Stimulated activated CD4-positive, alpha-beta T cell treated with anti-CD3 and anti-CD28 coated beads, Interleukin-15, amount 100 ng/mL, for 24 hours (primary cell): Measurements from ENCODE around the gene THOP1.
A peak's percentile ranks its signal among the peaks of the same experiment; 100 is the strongest.
"Not testable (repeated sequence)": the region's sequence is repeated elsewhere in the genome, so short reads cannot be mapped to it uniquely, and the experiment has no call there.

Experiments
- DNase-seq: peaks from one replicate; pipeline ENCODE4 v3.0.0-alpha.2; 2020

The THOP1 gene

DNA sequence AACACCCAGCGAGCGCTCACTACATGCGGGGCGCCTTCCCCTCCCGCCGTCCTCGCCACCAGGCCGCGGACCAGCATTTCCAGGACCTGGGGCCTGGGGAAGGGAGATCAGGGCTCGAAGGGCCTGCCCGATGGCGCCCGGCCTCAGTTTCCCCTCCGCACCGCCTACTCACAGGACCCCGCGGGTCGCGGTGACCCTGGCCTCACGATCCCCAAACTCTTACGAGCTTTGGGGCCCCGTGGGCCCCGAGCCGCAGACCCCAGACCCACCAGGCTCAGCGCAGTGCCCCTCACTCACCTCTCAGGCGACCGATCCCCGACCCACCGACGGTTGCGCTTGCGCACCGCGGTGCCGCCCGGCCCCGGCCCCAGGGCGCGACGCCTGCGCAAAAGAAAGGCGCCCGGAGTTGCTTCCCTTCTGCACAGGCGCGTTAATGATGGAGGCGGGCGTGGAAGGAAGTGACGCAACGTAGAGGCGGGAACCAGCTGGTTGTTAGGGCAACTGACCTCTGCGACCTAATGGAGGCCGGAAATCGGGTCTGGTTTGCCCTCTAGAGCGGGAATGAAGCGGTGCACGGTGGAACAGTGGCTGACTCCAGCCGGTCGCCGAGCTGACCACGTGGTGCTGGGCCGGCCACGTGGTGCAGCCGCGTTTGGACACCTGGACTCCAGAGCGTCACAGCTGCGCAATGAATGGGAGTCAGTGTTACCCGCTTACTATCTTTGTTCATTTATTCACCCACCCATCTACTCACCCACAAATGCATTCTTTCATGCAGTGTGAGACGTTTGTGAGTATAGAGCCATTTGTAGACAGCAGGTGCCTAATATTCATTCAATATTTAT lies 2.1 kb upstream of the THOP1 start, which contains the start of gene SGTA:
SGTA (minus strand) TSS at position 338 of the 845 bp plus-strand sequence. CDS start 14,205 bp downstream, outside the sequence.
- DNase-seq: peak; percentile 98

DNA sequence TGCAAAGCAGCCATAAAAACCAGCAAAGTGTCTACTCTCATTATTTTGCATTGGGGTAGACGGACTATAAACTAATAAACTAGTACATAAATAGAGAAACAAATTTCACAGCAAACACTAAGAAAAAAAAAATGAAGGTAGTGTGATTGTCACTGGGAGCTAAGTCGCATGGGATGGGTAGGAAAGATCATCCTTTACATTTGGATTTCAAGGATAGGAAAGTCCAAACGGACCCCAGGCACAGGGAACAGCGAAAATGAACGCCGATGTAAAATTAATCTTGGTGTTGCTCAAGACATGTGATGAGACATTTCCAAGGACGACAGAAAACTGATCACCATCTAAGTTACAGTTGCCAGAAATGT lies 1.5 kb upstream of the THOP1 start:
- no peak for DNase-seq

DNA sequence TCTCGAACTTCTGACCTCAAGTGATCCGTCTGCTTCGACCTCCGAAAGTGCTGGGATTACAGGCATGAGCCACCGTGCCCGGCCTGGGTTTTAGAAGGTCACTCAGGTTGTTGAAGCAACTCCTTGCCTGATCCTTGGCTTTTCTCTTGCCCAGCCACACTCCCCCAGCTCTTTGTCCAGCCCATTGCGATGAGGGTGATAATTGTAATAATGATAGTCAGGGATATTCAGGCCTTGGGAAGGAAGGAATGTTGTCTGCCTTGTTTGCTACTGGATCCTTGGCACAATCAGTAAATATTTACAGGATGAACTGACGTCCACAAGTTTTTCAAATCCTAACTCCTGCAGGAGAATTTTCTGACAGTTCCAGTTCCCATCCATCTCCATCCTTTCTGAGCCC lies 1.8 kb downstream of the THOP1 start:
- no peak for DNase-seq

DNA sequence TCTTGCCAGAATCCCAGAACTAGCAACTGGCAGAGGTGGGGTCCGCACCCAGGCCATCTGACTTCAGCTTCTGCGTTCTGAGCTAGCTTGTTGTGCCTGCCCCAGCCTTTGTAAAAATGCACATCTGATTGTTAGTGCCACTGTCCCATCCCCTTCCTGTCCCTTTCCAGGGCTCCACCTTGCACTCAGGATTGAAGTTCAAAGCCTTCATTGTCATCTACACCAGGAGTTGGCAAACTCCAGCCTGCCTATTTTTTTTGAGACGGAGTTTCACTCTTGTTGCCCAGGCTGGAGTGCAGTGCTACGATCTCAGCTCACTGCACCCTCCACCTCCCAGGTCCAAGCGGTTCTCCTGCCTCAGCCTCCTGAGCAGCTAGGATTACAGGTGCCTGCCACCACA lies 2.9 kb downstream of the THOP1 start:
- no peak for DNase-seq

DNA sequence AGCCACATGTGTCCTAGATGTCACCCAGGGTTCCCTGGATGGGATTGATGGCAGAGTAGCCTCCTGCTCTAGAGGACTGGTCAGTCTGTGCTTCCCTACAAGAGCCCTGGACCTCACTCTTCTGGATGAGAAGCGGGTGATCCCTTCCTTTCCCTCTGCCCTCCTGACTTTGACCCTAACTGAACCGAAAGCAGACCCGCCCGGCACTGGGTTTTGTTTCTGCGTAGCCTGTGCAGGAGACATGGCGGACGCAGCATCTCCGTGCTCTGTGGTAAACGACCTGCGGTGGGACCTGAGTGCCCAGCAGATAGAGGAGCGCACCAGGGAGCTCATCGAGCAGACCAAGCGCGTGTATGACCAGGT lies 4.9 kb downstream of the THOP1 start:
- no peak for DNase-seq

DNA sequence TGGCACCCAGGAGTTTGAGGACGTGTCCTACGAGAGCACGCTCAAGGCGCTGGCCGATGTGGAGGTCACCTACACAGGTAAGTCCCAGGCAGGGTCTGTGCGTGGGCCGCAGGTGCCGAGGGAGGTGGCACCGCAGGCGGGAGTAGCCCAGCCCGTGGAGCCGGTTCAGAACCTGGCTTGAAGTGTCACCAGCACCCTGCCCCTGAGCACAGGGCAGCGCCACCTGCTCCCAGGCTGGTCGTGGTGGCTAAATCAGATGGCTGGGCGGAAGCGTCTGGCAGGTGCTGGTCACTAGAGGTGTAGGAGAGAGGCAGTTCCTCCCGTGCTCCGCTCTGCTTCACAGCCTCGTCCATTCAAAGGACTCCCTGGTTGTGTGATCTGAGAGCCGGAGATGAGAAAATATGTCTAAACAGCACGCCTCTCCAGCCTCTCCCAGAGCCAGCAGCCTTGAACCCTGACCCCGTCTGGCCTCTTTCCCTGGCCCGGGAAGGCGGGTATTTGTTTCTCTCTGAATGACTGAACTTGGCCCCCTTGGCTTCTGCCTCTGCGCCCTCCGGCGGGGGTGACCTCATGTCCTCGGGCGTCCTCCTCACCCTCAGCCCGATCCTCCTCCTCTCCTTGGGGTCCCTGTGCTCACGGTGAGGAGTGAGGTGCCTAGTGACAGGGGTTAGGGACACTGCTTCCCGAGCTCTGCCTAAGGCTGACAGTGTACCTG lies 5.4 kb downstream of the THOP1 start:
- no peak for DNase-seq

DNA sequence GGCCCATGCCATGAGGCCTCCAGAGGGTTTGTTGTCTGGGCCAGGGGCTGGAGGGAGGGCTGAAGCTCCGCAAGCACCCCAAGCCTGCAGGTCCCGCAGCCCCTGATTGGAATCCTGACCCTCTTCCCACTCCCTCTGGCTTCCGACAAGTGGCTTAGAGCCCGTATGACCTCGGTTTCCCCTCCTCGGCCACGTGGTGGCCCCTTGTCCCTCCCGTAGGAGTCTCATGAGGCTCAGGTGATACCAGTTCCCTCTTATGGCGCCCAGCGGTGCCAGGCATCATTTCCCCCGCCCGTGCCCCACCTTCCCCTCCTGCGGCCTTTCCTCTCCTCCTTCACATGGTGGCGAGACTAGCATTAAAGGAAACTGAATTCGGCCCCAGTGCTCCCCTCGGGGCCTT lies 6.1 kb downstream of the THOP1 start:
- no peak for DNase-seq

DNA sequence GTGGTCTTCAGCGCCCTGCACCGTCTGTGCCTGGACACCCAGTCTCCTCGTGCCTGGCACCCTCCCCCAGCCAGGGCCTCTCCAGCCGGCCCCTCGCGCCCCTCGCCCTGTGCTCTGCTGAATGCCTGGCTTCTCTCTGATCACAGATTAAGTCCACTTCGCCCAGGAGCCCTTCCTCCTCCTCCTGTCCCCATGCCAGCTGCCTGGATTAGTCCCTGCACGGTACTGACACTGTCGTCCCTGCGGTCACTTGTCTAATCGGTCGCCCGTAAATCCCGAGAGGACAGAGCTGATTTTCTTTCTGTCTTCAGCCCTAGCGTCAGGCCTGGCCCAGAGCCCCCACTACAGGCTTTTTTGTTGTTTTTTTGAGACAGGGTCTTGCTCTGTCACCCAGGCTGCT lies 6.6 kb downstream of the THOP1 start:
- no peak for DNase-seq

DNA sequence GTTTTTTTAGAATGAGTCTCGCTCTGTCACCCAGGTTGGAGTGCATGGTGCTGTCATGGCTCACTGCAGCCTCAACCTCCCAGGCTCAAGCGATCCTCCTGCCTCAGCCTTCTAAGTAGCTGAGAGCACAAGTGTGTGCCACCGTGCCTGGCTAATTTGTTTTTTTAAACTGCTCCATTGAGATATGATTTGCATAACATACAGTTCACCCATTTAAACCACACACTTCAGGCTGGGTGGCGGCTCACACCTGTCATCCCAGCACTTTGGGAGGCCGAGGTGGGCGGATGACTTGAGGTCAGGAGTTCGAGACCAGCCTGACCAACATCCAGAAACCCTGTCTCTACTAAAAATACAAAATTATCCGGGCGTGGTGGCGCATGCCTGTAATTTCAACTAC lies 7.4 kb downstream of the THOP1 start:
- not testable (repeated sequence) for DNase-seq

DNA sequence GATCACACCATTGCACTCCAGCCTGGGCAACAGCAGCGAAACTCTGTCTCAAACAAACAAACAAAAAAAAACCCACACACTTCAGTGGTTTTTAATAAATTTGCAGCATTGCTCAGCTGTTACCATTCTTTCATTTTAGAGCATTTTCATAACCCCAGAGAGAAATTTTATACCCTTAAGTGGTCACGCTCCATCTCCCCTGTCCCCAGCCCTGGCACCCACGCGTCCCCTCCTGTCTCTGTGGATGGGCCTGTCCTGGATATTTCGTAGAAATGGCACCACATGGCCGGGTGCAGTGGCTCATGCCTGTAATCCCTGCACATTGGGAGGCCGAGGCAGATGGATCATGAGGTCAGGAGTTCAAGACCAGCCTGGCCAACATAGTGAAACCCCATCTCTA lies 7.8 kb downstream of the THOP1 start:
- DNase-seq: no peak

DNA sequence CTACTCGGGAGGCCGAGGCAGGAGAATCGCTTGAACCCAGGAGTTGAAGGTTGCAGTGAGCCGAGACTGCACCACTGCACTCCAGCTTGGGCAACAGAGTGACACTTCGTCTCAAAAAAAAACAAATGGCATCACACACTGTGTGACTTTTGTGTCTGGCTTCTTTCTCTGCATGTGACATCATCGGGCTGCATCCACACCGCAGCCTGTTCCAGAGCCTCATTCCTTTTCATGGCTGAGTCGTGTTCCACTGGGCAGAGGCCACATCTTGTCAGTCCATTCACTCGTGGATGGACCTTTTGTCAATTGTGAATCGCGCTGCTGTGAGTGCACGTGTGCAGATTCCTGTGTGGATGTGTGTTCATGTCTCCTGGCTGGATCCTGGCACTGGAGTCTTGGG lies 8.3 kb downstream of the THOP1 start:
- no peak for DNase-seq

DNA sequence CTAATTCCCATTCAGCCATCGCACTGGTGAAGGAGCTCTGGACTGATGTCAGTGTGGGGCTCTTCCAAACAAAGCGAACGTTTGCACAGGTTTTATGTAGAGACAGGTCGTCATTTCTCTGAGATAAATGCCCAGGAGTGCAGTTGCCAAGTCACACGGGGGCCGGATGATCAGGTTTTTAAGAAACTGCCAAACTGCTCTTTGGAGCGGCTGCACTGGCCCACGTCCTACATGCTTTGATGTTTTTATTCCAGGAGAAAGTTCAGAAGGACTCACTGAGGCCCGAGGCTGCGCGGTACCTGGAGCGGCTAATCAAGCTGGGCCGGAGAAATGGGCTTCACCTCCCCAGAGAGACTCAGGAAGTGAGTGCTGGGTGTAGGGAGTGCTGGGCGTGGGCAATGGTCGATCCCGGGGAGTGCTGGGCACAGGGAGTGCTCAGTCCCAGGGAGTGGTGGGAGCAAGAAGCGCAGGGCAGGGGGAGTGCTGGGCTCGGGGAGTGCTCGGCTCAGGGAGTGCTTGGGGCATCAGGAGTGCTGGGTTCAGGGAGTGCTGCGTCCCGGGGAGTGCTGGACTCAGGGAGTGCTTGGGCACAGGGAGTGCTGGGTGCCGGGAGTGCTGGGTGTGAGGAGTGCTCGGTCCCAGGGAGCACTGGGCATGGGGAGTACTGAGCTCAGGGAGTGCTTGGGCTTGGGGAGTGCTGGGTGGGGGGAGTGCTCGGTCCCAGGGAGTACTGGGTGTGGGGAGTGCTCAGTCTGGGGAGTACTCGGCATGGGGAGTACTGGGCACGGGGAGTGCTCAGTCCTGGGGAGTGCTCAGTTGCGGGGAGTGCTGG lies 10.7 kb downstream of the THOP1 start:
- DNase-seq: no peak

DNA sequence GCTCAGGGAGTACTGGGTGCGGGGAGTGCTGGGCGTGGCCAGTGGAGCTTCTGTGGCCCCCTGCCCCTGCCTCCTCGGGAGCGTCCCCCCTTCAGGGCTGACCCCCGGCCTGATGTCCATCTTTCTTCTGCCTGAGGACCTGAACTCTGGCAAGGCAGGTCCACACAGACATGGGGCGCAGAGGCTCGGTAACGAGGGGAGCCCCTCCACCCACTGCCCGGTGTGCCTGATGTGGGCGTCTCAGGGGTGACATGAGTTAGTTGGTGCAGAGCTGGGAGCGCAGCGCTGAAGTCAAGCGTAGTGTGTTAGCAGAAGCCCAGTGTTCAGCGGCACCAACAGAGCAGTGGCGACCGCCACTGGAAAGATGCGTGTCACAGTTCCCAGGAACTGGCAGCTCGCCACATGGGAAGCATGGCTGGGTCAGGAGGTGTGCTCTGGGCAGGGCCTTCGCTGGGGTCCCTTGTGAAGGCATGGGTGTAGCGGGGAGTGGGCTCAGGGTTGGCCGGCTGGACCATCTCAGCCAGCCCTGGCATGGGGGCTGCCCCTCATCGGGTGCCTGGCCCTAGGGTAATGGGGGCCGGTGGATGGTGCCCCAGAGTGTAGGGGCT lies 11.5 kb downstream of the THOP1 start:
- no peak for DNase-seq

DNA sequence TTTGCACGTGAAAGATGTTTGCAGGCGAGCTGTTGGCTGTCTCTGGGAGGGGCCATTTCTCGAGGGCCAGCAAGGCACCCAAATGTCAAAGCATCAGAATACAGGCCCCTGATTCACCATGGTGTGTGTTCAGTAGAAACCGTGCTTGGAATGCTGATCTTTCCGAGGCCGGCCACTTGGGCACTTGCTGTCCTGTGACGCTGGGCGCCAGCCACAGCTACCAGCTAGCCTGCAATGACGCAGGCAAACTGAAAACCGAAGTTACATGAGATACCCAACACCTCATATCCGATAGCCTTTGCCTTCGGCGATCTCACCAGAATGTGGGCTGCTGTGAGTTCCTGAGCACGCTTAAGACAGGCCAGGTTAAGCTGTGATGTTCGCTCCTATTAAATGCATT lies 12.0 kb downstream of the THOP1 start:
- no peak for DNase-seq

DNA sequence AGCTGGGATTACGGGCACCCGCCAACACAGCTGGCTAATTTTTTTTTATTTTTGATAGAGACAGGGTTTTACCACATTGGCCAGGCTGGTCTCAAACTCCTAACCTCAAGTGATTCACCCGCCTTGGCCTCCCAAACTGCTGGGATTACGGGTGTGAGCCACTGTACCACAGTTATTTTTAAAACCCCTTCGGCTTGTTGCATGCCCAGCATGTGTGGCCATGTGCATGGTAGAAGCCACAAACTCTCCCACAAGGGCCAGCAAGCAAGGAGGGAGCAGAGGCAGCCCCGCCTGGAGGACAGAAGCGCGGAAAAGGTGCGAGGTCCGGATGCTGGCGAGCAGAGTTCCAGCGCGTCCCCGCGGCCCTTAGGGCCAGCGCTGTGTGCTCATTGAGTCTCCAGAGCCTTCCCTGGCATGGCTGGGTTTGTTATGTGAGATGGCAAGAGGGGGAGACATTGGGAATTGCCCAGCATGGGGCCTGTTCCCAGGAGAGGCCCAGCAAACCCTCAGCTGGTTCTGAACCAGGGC lies 12.9 kb downstream of the THOP1 start:
- no peak for DNase-seq

DNA sequence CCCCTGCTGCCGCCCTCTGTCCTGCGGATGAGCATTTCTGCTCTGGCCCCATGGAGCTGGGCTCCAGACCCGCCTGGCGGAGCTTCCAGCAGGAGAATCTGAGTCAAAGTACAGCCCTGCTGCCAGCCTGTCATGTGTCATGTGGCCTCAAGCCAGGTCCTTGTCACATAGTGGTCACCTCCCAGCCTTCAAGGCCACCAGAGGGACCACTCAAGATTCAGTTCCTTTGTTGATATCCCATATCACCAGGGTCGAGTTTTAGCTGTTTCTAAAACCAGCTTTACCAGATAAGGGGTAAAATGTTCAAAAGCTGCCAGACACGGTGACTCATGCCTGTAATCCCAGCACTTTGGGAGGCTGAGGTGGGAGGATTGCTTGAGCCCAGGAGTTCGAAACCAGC lies 13.4 kb downstream of the THOP1 start:
- DNase-seq: no peak

DNA sequence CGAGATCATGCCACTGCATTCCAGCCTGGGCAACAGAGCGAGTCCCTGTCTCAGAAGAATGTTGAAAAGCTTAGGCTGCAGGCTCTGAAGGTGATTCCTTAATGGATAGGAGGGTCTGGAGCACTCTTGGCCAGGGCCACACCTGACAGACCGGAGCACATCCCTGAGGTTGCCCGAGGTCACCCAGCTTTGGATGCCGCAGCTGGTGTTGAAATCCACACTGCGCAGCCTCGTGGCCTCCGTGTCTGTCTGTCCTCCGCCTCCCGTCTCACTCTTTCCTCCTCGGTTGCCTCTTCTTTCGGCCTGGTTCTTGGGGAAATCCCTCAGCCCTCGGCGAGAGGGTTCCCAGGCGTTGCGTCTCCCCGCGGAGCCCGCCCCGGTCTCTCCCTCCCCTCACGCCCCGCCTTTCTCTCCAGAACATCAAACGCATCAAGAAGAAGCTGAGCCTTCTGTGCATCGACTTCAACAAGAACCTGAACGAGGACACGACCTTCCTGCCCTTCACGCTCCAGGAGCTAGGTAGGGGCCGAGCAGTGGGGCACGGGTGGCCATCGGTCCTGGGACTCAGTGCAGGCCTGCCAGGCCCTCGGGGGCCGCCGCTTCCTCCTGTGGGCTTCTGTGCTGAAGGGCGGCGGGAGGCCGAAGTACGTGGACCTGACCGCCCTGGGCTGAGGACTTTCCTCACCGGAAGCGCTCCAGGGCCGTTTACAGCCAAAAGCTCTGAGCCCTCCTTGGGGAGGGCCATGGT lies 14.1 kb downstream of the THOP1 start:
- DNase-seq: no peak

DNA sequence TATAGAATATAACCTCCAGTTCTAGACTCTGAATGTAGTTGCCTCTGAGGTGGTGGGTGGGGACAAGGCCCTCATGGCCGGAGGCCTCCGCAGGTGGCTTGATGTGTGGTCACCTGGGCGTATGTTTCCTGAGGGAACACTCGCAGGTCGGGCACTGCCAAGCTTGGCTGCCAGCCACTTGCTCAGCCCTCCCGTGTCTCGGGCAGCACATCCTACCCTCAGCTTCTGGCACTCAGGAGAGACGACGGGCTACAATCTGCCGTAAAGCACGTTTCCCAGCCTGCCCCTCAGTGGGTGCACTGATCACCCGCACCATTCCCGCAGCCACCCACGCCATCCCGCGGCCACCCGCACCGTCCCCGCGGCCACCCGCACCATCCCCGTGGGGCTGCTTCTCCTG lies 15.2 kb downstream of the THOP1 start:
- DNase-seq: no peak

DNA sequence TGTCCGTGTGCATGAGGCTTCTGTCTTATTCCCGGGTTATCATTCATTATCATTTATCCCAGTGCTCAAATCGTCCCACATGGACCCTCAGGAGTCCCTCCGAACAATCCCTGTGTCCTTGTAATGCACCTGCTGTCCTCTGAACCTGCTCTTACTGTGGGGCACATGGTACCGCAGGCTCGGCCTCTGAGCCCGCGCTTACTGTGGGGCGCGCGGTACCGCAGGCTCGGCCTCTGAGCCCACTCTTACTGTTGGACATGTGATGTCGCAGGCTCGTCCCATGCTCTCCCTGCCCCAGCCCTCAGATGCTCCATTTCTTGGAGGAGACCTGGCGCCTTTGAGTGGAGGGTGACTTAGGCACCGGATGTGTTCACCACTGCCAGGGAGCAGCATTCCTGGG lies 17.5 kb downstream of the THOP1 start:
- DNase-seq: no peak

DNA sequence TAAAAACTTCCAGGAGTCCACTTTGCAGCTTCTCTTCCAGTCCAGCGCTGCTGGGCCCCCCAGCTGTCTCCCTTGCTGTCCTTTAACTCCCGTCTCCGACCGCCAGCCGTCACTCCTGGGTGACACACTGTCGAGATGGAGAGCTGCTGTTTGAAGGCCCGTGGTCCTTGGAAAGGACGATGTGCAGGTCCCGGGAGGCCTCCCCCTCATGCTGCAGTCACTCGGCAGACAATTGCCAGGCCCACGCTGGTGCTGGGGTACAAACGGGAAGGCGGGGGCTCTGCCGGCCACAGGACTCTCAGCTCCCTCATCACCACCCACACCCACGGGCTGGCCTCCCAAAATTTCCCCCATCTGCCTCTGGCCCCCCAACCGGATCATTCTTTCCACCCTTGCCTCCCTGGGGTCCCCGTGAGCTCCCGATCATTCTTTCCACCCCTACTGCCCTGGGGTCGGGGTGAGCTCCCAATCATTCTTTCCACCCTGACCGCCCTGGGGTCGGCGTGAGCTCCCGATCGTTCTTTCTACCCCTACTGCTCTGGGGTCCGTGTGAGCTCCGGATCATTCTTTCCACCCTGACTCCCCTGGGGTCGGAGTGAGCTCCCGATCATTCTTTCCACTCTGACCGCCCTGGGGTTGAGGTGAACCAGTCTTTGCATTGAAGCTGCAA lies 18.3 kb downstream of the THOP1 start:
- no peak for DNase-seq

DNA sequence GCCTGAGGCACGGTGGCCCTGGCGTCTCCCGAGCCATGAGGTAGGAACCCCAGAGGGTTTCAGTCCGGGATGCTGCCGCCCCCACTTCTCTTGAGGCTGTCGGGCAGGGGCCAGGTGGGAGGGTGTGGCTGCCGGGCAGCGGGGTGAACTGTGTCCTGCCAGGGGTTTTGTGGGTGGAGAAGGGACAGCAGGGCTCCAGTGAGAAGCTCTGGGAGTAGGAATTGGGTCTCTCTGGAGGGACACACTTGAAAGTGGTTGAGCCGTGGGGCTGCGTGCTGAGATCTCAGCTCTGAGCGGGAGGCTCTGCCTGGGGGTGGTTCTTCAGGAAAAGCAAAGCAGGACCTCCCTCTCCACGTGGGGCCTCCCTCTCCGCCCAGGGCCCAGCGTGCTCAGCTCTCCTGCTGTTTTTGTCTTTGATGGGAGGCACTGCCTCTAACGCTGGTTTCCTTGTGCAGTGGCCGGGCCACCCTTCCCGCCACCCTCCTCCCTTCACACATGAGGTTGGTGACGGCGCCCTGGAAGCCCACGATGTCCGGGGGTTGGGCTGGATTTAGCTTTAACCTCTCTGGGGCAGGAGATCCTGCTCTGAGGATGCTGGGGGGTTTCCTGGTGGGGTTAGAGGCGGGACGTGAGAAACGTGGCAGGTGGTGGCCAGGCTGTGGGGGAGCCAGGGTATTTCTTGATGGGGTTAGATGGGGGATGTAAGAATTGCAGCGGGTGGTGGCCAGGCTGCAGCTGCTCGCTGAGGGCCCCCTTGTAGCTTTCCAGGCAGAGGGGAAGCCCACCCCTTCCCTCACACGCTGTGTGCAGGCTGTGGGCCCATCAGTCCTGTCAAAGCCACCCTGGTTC lies 19.1 kb downstream of the THOP1 start:
- DNase-seq: no peak
